Mesothelial cell of epicardium (in vitro differentiated cells): ENCODE measurements around the gene DHRSX. TPM values are rescaled to one million over a fixed set of nuclear protein-coding genes. Genes with fewer than 3 reads are reported as not detected.

ENCODE experiments used
- DNase-seq, 2 experiments: peaks; one replicate each; pipeline ENCODE4 v3.0.0; 2021; ENCODE audit warnings: low spot score in 2 of 2; ENCODE audit not compliant: unreplicated experiment in 2 of 2
- H3K27ac Mint-ChIP-seq: 2 replicates; pipeline ENCODE4 v1.8.0; 2021; ENCODE audit warnings: mixed read lengths
- H3K27me3 Mint-ChIP-seq: 2 replicates; pipeline ENCODE4 v1.8.0; 2021; ENCODE audit warnings: low read depth, mixed read lengths
- H3K36me3 Mint-ChIP-seq: 2 replicates; pipeline ENCODE4 v1.8.0; 2021; ENCODE audit warnings: mixed read lengths
- H3K4me1 Mint-ChIP-seq: 2 replicates; pipeline ENCODE4 v1.8.0; 2021; ENCODE audit warnings: mixed read lengths
- H3K4me3 Mint-ChIP-seq: 2 replicates; pipeline ENCODE4 v1.8.0; 2021; ENCODE audit warnings: mild to moderate bottlenecking, moderate library complexity, mixed read lengths
- H3K9me3 Mint-ChIP-seq: 2 replicates; pipeline ENCODE4 v1.8.0; 2021; ENCODE audit warnings: mixed read lengths
- total RNA-seq: library from RNA; stranded (reverse); gene quantifications from 3 replicates; pipeline ENCODE4 v1.2.1, GENCODE V29; 2021
- TF ChIP-seq, protein P1 (sequence below): fragments of 200-600 bp; sonication (generic); IDR thresholded peaks from one replicate; pipeline ENCODE4 v1.5.0; 2021; ENCODE audit warnings: antibody characterized with exemption; ENCODE audit not compliant: unreplicated experiment

Gene DHRSX
- total RNA-seq, 1 donor from 2014 or later, result 43.5 TPM

DNA sequence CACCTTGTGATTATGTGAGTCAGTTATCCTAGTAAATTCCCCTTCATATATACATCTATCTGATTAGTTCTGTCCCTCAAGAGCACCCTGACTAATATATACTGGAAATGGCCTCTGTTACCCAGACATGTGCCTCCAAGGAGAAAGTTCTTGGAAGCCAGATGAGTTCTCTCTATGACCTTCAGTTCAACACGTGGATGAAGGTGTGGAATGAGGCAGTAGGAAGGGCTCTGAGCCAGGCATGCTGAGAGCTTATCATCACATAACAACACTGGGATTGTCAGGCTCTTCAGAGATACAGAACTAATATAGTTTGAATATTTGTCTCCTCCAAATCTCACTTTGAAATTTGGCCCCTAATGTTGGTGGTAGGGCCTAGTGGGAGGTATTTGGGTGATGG, 44.4 kb upstream of the DHRSX start:
- Mint-ChIP-seq H3K4me1 (peaks cover 18% of the 10 kb centered on the region), H3K9me3 (peaks cover 15% of the 10 kb centered on the region)
- TF ChIP-seq, protein P1, sequence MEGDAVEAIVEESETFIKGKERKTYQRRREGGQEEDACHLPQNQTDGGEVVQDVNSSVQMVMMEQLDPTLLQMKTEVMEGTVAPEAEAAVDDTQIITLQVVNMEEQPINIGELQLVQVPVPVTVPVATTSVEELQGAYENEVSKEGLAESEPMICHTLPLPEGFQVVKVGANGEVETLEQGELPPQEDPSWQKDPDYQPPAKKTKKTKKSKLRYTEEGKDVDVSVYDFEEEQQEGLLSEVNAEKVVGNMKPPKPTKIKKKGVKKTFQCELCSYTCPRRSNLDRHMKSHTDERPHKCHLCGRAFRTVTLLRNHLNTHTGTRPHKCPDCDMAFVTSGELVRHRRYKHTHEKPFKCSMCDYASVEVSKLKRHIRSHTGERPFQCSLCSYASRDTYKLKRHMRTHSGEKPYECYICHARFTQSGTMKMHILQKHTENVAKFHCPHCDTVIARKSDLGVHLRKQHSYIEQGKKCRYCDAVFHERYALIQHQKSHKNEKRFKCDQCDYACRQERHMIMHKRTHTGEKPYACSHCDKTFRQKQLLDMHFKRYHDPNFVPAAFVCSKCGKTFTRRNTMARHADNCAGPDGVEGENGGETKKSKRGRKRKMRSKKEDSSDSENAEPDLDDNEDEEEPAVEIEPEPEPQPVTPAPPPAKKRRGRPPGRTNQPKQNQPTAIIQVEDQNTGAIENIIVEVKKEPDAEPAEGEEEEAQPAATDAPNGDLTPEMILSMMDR, result no peak

GRCh38 chrX:2542826-2543521, 42.2 kb upstream of the DHRSX start:
- H3K4me1 Mint-ChIP-seq, result peaks cover 4% of the 10 kb centered on the region
- no peaks in the 10 kb centered on the region for H3K27me3 Mint-ChIP-seq
- TF ChIP-seq, protein P1, result no peak
- peaks cover 15% of the 10 kb centered on the region for H3K9me3 Mint-ChIP-seq
- H3K4me3 Mint-ChIP-seq, result no peak overlapping the region
- DNase-seq, result no peak
- H3K36me3 Mint-ChIP-seq, result peaks cover 2% of the 10 kb centered on the region
- no peak overlapping the region for H3K27ac Mint-ChIP-seq

More for the DNA sequence above, 44.4 kb upstream of the DHRSX start:
- Mint-ChIP-seq H3K27ac (no peak overlapping the region), H3K36me3 (peaks cover 2% of the 10 kb centered on the region), H3K27me3 (no peaks in the 10 kb centered on the region), H3K4me3 (no peak overlapping the region)
- DNase-seq, result no peak

- H3K4me3 Mint-ChIP-seq, result no peak overlapping the region
- TF ChIP-seq, protein P1, result no peak
- H3K4me1 Mint-ChIP-seq, result peaks cover 15% of the 10 kb centered on the region
- no peaks in the 10 kb centered on the region for H3K27me3 Mint-ChIP-seq
- peaks cover 2% of the 10 kb centered on the region for H3K36me3 Mint-ChIP-seq
- H3K9me3 Mint-ChIP-seq, result peaks cover 12% of the 10 kb centered on the region
- DNase-seq, result no peak
- H3K27ac Mint-ChIP-seq, result no peak overlapping the region
Measured at GRCh38 chrX:2541603-2542002, 40.8 kb upstream of the DHRSX start.

DNA sequence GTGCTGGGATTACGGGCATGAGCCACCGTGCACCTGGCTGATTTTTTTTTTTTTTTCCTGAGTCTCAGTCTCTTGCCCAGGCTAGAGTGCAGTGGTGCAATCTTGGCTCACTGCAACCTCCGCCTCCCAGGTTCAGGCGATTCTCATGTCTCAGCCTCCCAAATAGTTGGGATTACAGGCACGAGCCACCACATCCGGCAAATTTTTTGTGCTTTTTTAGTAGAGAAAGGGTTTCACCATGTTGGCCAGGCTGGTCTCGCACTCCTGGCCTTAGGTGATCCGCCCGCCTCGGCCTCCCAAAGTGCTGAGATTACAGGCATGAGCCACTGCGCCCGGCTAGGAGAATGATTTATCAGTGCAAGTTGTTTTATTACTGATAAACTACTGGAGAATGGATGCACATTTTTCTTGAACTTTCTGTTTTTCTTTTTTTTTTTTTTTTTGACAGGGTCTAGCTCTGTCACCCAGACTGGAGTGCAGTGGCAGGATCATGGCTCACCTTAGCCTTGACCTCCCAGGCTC, 39.7 kb upstream of the DHRSX start:
- Mint-ChIP-seq H3K4me3 (no peak overlapping the region), H3K4me1 (peaks cover 15% of the 10 kb centered on the region), H3K27me3 (no peaks in the 10 kb centered on the region), H3K27ac (no peak overlapping the region), H3K36me3 (no peaks in the 10 kb centered on the region), H3K9me3 (peaks cover 1% of the 10 kb centered on the region)
- DNase-seq, result no peak
- TF ChIP-seq, protein P1, result no peak

- Mint-ChIP-seq H3K4me1 (peaks cover 15% of the 10 kb centered on the region), H3K9me3 (no peaks in the 10 kb centered on the region), H3K36me3 (no peaks in the 10 kb centered on the region), H3K27ac (no peak overlapping the region), H3K27me3 (no peaks in the 10 kb centered on the region), H3K4me3 (no peak overlapping the region)
- no peak for DNase-seq
- TF ChIP-seq, protein P1, result no peak
Measured at GRCh38 chrX:2539586-2539985, 38.8 kb upstream of the DHRSX start.
